HTR-8/SVneo (cell line): ENCODE measurements around the gene IP6K2.
"Not testable (repeated sequence)": the region's sequence is repeated elsewhere in the genome, so short reads cannot be mapped to it uniquely, and the experiment has no call there.

Experiments used
- DNase-seq: peaks from one replicate; pipeline ENCODE4 v3.0.0; 2011; ENCODE audit warnings: low spot score, mixed read lengths; ENCODE audit not compliant: insufficient read length
- FAIRE-seq: peaks from 2 replicates; lab custom pipeline; 2011; peaks lifted over from hg19 to GRCh38; lab: Jason Lieb, UNC

IP6K2 gene, protein sequence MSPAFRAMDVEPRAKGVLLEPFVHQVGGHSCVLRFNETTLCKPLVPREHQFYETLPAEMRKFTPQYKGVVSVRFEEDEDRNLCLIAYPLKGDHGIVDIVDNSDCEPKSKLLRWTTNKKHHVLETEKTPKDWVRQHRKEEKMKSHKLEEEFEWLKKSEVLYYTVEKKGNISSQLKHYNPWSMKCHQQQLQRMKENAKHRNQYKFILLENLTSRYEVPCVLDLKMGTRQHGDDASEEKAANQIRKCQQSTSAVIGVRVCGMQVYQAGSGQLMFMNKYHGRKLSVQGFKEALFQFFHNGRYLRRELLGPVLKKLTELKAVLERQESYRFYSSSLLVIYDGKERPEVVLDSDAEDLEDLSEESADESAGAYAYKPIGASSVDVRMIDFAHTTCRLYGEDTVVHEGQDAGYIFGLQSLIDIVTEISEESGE

DNA sequence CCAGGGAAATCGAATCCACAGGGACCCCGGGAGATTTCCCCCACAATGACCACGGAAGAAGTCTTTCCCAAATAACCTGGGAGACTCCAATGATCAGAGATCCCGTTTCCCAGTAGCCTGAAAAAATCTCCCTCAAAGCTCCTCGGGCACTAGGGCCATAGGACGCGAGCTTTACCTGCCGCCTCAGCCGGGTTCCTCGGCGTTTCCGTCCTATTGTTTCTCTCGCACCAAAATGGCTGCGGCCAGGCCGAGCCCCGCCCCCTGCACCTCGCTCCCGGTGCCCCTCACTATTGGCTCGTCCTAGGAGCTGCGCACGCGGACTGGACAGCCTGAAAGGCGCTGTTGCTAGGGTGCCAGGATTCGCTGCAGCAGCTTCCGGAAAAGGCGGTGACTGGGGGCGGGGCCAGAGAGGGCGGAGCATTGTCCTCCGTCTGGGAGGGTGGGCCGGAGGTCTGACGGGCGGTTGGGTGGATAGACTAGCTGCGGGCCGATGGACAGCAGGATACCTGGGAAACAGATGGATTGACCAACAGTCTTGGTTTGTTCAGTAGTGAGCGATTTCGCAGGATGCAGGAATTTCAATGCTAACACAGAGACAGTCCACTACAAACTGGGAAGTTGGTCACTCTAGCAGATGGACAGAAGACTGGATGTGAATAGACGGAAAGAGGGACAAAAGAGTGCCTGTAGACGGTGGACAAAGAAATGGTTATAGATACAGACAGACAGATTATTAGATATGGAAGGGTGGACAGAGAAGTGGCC lies at the start of gene IP6K2:
IP6K2 (minus strand) TSS at position 240 of the 765 bp plus-strand sequence. CDS start 21,930 bp downstream, outside the sequence.
- FAIRE-seq (peak; percentile 98), DNase-seq (peak; percentile 98)

DNA sequence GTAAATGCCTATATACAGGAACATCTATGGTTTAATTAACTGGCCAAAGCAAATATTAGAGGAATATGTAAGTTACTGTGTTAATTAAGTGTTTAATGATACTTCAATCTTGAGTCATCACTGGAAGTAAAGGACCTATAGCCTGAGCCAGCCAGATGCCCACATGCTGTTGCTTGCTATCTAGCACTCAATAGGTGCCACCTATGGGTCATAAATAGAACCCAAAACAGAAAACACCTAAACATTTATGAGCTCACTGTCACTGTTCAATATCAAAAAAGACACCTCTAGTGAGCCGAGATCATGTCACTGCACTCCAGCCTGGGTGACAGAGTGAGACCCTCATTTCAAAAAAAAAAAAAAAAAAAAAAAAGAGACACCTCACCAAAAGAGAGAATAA lies 48.4 kb upstream of the IP6K2 start:
- no peak for DNase-seq
- FAIRE-seq, result no peak

DNA sequence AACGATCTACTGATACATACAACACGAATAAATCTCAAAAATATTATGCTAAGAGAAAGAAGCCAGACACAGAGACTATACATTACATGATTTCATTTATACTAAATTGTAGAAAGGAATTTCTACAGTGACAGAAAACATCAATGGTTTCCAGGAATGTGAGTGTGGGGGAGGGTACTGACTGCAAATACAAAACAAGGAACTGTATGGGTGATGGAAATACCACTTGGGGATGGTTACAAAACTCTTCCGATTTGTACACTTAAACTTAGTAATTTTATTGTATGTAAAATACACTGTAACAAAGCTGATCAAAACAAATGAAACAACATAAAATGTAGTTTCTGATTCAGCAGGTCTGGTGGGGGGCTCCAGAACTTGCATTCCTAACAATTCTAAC lies 45.8 kb upstream of the IP6K2 start:
- DNase-seq (no peak), FAIRE-seq (no peak)

DNA sequence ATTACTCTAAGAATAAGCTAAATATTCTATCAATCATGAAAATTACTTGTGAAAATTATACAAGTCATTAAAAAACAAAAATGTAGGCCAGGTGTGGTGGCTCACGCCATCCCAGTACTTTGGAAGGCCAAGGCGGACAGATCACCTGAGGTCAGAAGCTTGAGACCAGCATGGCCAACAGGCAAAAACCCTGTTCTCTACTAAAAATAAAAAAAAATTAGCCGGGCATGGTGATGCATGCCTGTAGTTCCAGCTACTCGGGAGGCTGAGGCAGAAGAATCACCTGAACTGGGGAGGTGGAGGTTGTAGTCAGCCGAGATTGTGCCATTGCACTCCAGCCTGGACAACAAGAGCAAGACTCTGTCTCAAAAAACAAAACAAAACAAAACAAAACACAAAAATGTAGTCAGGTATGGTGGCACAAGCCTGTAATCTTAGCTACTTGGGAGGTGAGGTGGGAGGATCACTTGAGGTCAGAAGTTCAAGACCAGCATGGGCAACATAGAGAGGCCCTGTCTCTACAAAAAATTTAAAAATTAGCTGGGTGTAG lies 43.0 kb upstream of the IP6K2 start:
- DNase-seq, FAIRE-seq: not testable (repeated sequence)

DNA sequence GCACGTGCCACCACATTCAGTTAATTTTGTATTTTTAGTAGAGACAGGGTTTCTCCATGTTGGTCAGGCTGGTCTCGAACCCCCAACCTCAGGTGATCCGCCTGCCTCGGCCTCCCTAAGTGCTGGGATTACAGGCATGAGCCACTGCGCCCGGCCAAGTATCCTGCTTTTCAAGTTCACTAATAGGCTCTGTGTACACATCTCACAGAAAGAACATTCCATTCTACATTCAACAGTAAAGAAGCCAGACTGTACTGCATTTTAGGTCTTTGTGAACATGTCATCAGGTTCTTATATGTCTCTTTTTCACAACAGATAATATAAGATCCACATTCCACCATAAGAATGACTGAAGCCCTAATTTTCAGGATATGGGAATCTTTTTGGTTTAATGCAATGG lies 42.5 kb upstream of the IP6K2 start:
- DNase-seq, FAIRE-seq: not testable (repeated sequence)

DNA sequence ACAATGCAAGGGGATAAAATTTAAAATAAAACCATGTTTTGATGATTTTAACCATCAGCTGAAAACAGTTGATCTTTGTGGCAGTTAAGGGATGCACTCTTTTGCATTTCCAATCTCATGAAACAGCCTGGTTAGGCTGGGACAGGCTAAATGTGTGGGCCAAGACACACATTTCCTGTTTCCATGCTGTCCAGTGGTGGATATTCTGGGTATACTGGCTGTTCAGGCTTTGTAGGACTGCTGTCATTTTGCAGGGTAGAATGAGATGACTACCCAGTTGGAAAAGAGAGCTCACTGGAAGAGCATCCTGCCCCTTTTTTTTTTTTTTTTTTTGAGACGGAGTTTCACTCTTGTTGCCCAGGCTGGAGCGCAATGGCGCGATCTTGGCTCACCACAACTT lies 42.0 kb upstream of the IP6K2 start:
- FAIRE-seq (no peak), DNase-seq (no peak)

DNA sequence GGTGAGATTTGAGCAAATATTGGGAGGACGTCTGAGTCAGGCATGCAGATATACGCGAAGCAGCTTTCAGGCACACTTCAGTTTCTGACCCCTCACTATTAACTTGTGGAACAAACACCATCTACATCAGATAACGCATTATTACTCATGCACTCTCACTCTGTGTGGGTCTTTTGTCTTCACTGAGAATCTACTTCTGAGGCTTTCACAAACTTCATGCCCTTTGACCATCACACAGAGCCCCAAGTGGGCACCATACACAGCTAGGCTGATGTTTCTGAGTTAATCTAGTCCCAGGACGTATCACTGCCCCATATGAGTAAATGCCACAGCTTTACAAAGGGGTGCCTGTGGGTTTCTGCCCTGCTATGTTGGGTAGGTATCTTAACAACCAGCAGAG lies 39.6 kb upstream of the IP6K2 start:
- FAIRE-seq, result no peak
- no peak for DNase-seq

DNA sequence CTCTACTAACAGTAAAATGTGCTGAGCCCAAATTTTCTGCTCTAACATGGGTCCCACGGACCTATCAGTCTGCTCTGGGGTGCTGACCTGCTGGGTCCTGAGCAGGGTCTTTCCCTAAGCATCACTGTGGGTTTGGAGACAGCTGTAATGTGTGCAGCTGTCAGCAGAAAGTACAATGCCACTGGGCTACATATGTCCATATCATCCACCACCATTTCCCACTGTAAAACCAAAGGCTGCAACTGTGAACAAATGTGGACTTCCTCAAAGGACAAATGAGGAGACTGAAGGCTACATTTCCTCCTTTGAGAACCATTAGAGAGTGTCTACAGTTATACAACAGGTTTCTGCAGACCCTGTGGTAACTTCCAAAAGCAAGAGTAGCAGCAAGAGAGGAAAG lies 33.8 kb upstream of the IP6K2 start:
- no peak for DNase-seq
- FAIRE-seq, result no peak

DNA sequence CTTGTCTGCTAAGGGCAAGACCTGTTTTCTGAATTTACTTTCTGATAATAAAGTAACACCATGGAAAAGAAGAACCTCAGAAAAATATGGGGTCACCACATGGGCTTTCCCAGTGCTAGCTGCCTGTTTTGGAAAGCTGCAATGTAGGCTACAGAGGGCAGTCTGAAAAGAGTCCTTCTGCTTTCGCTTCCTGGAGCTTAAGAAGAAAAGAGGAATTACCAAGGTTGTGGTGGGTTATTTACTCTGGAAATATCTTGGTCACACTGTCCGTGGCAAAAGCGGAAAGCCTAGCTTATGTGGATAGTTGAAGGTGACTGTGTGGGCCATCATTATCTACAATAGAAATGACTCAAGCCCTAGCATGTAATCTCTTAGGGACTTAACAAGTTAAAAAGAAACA lies 31.7 kb upstream of the IP6K2 start:
- DNase-seq (no peak), FAIRE-seq (no peak)

DNA sequence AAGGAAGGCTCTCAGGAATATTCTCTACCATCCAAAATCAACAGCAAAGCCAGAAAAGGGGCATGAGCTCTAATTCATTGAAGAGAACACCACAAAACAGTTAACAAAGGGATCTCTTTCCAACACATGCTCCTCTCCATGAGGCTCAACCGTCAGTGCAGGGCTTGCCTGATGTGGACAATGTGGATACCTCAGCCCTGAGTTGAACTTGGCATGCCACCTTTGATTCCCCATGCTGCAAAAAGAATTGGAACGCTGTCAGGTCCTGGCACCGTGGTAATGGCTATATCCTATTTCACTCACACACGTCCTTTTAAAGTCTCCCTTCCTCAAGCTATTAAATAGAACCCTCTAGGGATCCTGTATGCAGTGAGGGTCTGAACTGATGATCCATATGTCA lies 30.7 kb upstream of the IP6K2 start:
- no peak for DNase-seq
- FAIRE-seq, result no peak

DNA sequence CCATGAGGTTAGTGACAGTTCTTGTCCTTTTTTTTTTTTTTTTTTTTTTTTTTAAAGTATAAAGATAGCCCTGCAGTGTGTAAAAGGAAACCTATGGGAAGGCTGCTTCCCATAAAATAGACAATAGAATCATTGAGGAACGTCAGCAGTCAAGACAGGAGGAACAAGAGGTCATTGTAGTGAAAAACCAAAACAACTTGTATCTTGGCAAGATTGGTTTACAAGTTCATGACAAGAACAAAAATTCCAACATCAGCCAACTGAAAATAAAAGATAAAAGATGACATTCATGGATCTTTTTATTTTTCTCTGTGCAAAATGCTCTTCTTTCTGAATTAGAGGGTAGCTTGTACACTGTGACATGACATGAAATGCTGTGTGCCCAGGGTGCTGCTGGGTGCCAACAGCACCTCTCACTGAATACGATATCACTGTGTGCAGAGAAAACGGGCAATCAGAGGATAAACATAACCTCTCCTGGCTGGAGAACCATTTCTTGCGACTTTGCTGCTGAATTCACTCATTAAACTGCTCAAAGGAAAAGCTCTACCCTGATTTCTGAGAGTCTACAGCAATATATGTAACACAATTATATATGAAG lies 30.1 kb upstream of the IP6K2 start:
- FAIRE-seq (no peak), DNase-seq (no peak)

DNA sequence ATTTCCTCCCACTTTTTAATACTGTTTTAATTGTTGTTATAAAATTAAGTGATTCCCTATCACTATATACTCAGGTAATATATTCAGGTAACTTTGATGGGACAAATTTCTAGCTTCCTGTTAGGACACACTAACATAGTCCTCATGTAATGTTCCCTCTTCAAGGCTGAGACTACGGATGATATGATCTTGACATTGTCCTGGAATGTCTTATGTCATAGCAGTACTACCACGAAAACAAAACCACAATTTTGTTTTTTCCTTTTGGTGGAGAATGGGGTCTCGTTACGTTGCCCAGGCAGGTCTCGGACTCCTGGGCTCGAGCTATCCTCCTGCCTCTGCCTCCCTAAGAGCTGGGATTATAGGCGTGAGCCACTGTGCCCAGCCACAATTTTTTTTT lies 26.8 kb upstream of the IP6K2 start:
- FAIRE-seq, result no peak
- DNase-seq, result no peak

DNA sequence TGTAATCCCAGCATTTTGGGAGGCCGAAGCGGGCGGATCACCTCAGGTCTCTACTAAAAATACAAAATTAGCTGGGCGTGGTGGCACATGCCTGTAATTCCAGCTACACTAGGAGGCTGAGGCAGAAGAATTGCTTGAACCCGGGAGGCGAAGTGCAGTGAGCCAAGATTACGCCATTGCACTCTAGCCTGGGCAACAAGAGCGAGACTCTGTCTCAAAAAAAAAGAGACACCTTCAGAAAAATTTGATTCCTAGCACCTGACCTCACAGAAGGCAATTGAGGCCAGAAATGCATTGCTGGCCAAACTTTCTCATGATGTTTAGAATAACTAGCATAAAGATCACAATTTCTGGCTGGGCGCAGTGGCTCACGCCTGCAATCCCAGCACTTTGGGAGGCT lies 24.2 kb upstream of the IP6K2 start:
- DNase-seq, FAIRE-seq: not testable (repeated sequence)

DNA sequence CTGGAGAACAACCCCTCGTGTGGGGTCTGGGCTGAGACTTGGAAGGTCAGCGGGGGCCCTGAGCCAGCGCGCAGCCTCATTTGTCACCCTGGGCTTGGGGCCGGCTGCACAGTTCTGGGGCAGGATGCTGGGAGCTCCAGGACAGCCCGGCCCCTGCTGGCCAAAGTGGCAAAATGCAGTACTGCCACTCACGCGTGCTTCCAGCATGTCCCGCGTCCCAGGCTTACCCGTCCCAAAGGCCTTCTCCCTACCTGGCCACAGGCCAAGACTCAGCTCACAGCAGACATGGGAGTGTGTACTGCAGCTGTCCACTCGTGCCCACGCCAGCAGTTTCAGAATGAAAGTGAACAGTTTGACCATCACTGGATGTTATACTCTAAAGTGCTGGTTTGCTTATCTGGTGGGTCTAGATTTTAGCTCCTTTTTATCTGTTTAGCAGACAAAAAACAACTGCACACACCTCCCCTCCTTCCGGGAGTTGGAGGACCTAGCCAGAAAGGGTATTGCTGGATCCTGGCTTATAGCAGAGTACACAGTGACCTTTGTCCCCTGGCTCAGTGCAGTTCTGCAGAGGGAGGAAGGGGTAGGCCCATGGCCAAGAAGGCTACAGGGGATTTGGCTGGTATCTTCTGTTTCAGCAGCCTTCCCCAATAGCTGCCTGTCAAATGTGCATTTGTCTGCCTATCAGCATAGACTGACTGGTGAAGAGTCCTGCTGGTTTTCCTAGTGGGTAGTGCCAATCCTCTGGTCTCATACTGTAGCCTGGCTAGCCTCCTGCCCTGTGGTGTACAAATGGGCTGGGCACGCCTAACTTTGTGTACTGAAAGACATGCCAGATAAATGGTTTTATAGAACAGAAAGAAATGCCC lies 23.2 kb upstream of the IP6K2 start:
- FAIRE-seq (peak; percentile 72), DNase-seq (peak; percentile 78)

DNA sequence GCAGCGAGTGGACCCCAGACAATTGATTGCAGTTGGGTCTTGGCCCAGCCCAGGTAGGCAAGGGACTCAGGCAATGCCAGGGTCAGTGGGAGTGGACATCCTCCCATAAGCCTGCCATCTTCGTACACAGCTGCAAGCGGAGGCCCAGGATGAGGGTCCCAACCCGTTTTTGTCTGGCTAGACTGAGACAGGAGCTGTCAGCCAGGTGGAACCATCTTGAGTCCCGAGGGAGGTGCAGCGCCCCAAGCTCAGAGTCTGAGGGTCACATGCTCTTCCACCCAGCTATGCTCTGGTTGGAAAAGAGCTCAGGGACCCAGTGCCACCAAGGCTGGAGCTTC lies 22.6 kb upstream of the IP6K2 start:
- DNase-seq (no peak), FAIRE-seq (no peak)

DNA sequence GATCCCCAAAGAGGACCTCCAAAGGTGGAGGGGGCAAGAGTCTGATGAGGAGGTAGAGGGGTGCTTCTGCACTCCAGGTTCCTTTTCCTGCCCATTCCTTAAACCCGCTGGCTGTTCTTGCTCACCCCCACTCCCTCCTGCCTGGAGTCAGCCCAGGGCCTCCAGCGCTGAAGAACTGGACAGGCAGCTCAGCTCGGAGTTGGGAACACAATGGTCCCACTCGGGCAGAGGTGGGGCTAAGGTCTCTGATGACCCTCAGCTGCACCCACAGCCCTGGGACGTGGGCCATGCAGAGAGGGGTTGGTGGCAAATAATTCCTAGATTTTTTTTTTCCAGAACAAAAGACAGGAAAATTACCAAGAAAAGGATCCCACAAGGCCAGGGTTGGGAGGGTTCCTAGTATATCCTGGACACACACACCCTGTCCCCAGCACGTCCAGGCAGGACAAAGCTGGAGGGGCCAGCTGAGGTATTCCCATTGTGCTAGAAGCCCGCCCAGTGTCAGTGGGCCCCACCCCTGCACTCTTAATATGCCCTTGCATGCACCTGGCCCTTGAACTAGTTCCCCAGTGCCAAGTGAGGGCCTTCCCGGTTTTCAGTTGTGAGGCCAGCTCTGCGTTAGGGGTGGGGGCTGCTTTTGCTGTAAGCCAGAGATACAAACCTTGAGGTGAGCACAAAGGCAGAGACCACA lies 22.1 kb upstream of the IP6K2 start:
- FAIRE-seq (no peak), DNase-seq (no peak)

DNA sequence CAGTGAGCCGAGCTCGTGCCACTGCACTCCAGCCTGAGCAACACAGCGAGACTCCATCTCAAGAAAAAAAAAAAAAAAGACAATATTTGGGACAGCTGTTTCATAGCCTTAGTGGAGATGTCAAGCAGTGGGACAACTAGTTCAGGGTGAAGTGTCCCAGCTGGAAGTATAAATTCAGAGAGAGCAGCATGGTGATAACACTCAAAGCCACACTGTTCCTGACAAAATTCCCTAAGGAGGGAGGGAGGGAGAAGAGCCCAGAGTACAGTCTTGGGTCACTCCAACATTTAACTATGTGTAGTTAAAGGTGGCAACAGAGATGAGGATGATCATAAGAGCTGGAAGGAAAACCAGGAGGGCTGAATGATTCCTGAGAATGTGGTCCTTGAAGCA lies 21.1 kb upstream of the IP6K2 start:
- DNase-seq, result no peak
- FAIRE-seq, result no peak

DNA sequence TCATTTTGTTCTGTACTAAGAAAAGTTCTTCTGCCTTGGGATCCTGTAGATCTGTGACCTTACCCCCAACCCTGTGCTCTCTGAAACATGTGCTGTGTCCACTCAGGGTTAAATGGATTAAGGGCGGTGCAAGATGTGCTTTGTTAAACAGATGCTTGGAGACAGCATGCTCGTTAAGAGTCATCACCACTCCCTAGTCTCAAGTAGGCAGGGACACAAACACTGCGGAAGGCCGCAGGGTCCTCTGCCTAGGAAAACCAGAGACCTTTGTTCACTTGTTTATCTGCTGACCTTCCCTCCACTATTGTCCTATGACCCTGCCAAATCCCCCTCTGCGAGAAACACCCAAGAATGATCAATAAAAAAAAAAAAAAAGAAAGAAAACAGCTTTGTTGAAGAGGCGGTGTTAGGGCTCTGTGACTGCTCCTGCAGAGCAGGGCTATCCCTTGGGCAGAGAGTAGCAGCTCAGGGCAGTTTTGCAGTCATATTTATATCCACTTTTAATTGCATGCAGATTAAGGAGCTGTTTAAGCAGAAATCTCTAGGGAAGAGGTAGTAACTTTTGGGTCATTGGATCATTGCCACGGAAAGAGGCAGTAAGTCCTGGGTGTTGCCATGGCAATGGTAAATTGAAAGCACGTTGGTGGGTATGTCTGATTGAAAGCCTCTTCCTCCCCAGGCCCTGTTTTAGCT lies 18.2 kb upstream of the IP6K2 start:
- not testable (repeated sequence) for FAIRE-seq, DNase-seq

DNA sequence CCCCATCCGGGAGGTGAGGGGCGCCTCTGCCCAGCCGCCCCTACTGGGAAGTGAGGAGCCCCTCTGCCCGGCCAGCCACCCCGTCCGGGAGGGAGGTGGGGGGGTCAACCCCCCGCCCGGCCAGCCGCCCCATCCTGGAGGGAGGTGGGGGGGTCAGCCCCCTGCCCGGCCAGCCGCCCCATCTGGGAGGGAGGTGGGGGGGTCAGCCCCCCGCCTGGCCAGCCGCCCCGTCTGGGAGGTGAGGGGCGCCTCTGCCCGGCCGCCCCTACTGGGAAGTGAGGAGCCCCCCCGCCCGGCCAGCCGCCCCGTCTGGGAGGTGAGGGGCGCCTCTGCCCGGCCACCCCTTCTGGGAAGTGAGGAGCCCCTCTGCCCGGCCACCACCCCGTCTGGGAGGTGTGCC lies 17.5 kb upstream of the IP6K2 start:
- not testable (repeated sequence) for DNase-seq, FAIRE-seq
